ENCODE data around the gene USP48.

USP48 gene

DNA sequence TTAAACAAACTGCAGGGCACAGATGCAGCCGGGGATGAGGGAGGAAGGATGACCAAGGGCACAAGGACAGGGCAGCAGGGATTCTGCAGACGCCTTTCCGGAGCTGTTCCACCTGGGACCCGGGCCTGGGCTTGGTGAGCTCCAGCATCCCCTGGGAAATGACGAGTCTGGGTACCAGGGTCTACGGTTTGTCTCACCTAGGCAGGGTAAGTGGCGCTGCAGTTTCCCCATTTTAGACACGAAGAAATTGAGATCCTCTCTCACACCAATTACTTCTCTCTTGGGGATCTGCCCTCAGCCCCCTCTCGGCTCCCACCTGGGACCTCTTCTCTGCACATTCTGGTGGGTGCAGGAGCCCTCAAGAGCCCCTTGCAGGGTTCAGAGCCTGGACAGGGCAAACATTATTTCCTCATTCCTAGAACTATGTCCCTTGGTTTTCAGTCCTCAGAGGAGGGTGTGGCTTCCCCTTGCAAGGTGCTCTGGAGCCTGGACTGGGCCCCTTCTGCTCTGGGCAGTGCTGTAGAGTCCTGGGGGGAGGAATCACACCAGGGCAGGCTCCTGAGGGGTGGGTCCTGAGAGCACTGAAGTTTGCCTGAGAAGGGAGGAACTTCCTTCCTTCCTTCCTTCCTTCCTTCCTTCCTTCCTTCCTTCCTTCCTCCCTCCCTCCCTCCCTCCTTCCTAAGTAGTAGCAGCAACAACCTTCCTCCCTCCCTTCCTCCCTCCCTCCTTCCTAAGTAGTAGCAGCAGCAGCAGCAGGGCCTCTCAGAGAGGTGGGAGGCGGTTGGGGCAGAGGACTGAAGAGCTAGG, 129.8 kb downstream of the USP48 start:
- no peak for DNase-seq (ENCODE audit: low spot score)

DNA sequence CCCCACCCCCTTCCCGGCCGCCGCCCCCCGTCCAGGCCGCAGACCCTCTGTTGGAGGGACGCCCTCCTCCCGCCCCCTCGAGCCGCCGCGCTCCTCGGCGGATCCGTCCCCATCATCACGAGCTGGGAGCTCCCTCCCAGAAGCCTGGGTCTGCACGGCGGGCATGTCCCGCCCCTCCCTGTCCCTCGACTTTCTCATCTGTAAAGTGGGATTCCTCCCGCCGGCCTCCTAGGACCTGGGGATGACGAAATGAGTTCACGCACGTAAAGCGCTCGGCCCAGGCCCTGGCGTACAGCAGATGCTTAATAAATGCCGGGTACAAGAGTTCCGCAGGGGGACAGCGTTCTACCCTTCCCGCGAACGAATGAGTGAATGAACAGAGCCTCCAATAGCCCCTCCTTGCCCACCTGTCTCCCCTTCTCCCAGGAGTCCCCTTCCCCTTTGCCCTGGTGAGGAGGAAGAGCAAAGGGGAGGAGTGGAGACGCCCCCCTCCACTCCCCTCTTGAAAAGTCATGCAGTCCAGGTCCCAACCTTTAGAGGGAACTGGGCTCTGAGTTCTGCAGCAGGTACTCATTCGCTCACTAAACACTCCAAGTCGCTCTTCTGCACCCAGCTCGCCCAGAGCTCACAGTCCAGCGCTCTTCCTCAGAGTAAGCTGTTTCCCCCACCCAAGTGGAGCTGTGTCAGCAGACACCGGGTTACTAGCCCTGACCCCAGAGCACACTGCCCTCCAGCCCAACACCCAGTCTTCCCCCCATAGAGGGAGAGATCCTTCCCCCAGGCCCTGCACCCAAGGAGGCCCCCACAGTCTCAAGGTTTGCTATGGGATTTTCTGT, 130.6 kb downstream of the USP48 start:
- DNase-seq (ENCODE audit: low spot score) = no peak

DNA sequence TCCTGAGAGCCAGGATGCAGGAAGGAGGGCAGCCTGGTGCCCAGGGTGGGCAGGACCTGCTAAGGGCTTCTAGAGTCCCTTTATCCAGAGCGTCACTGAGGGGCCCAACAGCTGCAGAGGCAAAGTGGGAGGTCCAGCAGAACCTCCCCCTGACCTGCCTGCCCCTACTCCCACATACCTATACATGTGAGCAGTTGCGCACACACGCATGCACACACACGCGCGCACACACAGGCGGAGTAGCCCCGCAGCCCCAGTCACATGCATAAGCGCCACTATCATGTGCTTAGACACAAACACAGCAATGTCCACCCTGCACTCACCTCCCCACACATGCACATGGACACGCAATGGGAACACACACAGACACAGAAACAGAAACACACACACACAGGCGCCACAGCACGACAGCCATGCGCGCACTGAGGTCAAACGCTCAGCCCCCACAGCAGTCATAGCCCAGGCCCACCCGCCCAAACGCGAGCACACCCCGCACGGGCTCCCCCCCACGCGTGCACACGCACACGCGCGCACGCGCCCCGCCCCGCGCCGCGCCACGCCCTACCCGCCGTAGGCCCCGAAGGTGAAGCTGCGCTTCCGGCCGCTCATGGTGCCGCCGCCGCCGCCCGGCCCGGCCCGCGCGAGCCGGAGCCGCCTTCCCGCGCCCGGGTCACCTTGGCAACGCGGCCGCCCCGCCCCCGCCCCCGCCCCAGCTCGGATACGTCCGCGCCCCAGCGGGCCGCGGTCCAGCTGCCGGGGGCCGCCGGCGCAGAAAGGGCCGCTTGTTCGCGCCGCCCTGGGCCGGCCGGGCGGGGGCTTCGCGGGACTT, 131.5 kb downstream of the USP48 start:
- peak; percentile 35 for DNase-seq (ENCODE audit: low spot score)

DNA sequence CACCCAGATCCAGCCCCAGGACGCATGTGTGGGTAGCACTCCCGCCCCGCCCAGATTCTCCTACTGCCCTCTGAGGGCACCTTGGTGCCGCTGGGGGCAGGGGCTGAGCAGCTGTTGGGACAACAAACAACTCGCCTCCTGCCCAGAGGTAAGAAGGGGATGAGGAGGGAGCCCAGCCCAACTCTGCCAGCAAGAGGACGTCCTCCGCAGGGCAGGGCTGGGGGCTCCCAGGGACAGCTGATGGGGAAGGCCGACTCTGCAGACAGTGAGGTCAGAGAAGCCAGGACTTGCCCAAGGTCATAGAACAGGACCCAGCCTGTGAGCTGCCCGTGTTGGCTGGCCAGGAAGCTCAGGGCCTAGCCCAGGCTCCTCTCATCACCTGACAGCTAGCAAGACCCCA, 132.5 kb downstream of the USP48 start:
- DNase-seq (ENCODE audit: low spot score) = no peak

DNA sequence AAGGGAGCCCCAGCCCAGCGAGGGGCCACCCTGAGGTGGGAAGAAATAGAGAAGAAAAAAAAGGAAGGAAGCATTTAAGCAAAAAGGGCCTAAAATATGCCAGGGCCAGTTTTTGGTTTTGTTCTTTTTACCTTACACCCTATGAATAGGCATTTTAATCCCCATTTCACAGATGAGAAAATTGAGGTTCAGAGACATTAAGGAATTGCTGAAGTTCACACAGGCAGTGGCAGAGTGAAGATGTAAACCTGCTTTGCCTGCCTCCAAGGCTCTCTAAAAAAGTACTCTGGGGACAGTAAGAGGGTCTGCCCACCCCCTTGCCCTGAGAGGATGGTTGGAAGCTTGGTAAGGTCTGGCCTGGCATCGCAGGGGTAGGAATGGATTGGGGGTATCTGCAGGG, 133.6 kb downstream of the USP48 start:
- DNase-seq (ENCODE audit: low spot score) = no peak

DNA sequence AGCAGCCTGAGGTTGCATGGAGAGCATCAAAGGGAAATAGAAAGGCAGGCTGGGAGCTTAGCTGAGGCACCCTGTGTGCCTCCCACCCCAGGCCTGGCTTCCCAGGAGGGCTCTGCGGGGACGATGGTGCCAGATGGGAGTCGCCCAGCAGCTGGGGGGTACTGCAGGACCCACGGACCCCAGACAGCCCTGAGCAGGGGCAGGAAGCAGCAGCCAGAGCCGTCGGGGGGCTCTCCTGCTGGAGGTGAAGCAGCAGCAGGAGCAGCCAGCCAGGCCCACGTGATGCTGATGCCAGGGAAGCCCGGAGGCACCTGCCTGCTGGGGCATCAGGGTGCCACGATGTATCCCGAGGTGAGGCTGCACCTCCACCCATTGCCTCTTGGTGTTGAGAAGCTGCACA, 134.2 kb downstream of the USP48 start:
- DNase-seq (ENCODE audit: low spot score) = no peak

DNA sequence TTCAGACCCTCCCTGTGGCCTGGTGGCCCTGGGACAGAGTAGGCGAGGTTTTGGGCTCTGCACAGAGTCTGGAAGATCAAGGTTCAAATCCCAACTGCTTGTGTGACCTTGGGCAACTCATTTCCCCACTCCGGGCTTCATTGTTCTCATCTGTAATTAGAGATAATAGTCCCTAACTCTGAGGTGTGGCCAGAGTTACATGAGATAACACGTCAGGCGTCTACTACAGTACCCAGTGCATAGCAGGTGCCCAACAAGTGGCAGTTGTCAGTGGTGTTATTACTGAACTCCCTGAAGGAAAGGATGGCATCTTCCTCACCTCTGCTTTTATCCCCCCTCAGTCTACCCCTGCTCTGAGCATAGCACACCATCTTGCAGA, 134.6 kb downstream of the USP48 start:
- no peak for DNase-seq (ENCODE audit: low spot score)

DNA sequence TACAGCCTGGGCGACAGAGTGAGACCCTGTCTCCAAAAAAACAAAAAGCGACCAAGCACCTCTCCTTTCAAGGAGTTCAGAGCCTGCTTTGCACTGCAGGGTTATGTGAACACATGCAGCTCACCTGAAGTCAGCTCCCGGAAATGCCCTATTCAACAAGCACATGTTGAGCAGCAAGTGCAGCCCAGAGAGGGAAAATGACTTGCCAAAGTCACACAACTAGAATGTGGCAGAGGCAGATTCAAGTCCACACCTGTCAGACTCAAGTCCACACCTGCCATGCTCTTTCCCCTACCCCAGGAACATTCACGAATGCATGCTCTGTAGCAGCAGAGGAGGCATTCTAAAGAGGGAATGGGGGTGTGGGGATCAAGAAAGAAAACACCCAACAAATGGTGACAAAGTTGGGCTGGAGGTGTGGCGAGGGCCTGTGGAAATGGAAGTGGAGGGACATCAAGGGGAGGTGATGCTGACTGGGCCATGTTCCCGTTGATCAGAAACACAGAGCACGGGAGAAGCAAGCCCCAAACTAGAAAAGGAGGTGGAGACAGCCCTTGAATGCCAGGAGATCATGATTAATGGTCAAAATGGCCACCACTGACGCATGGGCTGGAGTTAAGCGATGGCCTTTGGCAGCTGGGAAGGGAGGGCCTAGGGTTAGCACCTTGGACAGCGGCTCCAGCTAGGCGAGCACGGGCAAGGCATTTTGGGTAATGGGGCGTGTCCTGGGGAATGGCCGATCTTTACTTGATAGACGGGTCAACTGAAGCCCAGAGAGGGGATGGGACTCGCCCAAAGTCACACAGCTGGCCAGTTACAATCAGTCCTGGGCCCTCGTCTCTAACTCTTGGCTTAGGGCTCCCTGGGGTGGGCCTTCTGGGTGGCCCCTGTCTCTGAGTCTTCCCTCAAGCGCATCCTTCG, 135.3 kb downstream of the USP48 start:
- DNase-seq (ENCODE audit: low spot score) = peak; percentile 60

DNA sequence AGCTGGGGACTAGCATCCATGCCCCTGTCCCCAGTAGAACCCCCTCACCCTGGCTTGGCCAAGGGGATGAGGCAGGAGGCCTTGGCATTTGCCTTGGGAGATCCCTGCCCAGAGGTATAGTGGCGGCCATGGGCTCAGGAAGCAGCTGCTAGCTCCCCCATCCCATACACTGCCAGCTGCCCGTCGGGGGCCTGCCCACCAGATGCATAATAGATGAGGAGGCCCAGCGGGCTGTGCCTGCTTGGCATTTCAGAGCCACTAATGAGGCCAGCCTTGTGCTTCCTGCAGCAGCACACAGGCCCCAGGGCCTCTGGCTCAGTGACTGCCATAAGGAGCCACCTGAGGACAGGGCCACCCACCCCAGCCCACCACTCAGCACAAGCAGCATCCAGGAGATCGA, 137.4 kb downstream of the USP48 start:
- no peak for DNase-seq (ENCODE audit: low spot score)

DNA sequence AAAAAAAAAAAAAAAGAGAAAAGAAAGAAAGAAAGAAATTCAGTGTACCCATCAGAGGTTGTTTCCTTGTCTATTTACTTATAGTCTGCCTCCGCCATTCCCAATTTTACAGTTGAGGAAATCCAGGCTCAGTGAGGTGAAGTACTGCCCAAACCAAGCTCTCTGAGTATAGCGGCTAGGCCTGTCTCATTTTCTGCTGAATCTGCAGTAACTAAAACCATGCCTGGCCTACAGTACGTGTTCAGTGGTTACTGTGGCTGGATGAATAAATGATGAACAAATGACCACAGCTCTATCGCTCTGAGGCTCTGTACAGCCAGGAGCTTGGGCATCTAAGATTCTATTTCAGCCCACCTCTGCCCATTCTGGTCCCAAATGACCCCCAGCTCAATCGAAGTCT, 138.0 kb downstream of the USP48 start:
- DNase-seq (ENCODE audit: low spot score) = no peak

DNA sequence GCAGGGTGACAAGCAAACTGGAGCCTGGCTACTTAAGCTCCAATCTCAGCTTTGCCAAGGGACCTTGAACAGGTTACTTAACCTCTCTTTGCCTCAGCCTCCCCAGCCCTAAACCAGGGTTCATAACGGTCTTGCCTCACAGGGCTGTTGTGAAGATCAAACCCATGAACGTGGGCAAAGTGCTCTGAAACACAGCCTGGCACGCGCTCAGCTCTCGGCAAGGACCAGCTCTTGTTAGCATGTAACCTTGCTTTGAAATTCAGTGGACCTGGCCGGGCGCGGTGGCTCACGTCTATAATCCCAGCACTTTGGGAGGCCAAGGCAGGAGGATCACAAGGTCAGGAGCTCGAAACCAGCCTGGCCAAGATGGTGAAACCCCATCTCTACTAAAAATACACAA, 138.6 kb downstream of the USP48 start:
- no peak for DNase-seq (ENCODE audit: low spot score)

DNA sequence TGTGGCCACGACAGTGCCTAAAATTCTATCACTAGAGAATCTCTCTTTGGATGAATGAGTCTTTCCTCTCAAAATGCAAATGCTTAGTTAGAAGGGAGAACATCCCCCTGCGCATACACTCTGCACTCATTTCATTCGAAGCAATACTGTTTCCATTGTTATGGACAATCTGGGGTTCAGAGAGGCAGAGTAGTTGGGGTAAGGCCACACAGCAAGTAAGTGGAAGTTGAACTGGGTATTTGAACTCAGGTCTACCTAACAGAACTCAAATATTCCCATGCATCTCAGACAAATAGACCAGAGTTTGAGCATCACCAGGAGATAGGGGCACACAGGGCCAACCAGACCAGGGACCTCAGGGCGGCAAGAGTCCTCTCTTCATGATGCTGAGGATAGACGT, 139.3 kb downstream of the USP48 start:
- no peak for DNase-seq (ENCODE audit: low spot score)

DNA sequence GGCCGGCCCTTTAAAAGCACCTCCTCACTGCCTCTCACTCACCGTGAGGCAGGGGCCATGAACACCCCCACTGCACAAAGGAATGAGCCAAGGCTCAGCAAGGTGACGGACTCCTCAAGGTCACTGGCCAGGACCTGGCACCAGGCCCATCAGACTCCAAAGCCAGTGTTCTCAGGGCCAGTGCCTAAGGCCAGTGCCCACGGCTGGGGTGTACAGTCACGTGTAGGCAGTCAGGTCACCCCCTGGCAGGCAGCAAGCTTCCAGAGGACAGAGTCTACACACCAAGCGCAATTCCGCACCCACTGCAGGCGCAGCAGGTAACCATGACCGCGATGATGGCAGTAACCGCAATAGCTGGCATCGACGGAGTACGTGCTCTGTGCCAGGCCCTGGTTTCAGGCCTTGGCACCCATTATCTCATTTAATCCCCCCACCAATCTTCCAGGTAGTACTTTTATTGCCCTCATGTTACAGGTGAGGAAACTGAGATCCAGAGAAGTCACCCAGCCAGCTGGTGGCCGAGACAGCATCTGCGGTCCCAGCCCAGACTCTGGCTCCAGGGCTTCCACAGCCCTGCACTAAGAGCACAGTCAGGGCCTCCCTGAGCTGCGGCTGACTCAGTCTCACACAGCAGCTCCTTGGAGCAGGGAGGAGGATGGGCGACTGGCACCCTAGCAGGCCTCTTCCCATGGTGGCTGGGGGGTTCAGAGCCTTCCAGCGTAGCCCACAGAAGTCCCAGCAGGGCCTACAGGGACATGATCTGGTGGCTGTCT, 140.8 kb downstream of the USP48 start:
- DNase-seq (ENCODE audit: low spot score) = no peak

DNA sequence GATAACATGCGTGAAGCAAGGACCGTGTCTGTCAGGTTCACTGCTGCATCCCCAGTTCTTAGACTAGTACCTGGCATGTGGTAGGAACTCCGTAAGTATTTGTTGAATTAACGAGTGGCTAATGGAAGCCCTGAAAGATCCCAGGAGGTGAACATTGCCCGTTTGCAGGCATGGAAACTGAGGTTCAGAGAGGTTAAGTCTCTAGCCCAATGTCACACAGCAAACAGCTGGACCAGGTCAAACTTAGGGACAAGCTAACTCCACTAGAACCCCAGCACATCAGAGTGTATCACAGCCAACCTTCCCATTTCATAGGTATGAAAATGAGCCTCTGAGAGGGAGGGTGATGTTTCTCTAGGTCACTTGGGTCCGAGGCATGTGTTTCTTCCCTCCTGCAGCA, 141.4 kb downstream of the USP48 start:
- DNase-seq (ENCODE audit: low spot score) = no peak

DNA sequence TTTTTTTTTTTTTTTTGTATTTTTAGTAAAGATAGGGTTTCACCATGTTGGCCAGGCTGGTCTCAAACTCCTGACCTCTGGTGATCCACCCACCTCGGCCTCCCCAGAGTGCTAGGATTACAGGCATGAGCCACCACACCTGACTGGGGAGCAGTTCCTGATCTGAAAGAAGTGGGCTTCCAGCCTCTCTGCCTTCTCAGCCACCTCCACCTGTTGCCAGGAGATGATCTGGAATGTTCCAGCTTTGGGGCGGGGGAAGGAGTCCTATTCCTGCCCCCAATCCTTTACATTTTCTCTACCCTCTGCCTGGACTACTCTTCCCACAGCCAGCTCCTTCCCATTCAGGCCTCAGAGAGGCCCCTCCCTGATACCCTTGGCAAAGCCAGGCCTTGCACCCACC, 141.9 kb downstream of the USP48 start:
- DNase-seq (ENCODE audit: low spot score) = no peak

DNA sequence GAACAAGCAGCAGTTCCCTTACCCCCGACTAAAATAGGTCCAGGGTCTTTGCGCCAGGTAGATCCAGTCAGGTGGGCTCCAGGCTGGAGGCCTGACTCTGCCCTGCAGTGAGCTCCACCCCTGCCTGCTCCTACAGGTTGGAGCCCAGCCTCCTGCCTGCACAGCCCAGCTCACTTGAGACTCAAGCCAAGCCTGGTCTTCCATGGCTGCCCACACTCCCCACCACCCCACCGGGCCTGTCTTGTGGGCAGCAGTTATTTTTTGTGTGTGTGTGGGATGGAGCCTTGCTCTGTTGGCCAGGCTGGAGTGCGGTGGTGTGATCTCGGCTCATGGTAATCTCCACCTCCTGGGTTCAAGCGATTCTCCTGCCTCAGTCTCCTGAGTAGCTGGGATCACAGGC, 142.3 kb downstream of the USP48 start:
- DNase-seq (ENCODE audit: low spot score) = no peak

DNA sequence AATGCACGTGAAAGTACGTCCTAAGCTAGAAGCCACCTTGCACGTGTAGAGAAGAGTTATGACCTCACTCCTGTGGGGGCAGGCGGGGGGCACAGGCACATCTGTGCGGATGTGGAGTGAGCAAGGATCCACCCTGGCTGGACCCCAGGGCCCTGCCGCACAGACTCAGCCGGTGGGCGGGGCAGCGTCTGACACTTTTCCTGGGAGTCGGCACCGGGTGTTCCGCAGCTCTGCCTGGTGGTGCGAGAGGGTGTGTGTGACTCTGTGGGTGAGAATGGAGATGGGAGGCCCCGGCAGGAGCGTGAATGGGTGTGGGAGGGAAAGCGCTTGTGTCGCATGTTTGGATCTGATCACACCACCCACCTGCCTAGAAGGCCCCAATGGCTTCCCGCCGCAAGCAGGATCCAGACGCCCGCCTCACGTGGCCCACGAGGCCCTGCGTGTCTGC, 143.3 kb downstream of the USP48 start:
- DNase-seq (ENCODE audit: low spot score) = no peak

DNA sequence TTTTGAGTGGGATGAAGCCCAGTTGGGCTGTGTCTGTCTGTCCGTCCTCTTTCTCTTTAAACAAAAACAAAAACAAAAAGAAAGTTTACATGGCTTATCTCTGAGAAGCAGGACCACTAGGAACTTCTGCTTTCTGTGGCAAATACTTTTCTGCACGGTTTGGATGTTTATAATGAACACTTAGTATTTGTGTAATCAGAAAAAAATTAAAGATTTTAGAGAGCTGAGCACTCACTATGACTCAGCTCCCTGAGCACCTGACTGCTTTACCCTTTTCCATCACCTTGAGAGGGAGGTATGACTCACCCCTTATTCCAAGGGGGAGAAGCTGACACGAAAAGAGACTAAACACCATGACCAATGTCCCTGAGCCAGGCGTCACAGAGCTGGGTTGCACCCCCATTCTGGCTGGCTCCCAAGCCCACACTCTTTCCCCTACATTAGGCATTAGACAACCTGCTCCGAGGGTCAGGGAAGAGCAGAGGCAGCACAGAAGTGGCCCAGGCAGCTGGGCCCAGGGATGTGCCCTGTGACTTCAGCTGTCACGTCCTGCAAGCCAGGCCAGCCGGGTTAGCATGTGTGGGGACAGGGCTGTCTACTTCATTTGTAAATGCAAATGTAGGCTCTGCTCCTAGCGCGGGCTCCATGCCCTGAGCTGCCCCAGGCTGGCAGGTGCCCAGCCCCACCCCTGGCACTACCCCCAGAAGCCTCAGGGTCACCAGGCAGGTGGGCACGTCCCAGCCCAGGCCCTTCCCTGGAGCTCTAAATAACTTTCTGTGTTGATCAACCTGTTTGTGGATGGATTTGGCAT, 144.2 kb downstream of the USP48 start:
- DNase-seq (ENCODE audit: low spot score) = no peak

DNA sequence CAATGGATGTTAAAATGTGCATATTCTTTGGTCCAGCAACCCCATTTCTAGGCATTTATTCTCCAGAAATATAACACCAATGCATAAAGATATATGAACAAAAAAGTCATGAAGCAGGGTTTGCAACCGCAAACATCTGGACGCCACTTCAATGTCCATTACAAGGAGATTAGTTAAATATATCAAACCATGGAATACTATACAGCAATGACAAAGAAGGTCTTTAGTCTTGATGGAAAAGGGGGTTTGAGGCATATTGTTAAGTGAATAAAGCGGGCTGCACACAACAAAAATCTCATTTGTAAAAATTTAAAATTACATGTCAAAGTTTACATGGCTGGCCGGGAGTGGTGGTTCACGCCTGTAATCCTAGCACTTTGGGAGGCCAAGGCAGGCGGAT, 145.4 kb downstream of the USP48 start:
- DNase-seq (ENCODE audit: low spot score) = no peak

DNA sequence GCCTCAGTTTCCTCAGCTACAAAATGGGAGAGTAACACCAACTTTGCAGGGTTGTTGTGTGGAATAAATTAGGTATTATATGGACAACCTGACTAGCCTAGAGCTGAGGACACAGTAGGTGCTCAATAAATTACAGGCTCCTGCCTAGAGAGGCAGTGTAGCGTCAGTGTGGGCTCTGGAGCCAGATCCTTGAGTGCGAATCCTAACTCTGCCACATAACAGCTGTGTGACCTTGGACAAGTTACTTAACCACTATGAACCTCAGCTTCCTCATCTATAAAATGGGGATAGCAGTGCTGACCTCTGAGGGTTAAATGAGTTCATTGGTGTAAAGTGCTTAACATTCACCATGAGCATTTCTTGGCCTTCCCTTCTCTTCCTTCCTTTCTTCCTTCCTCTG, 146.9 kb downstream of the USP48 start:
- DNase-seq (ENCODE audit: low spot score) = no peak
